Natural killer cell (primary cell): ENCODE measurements around the gene MYPN. TPM values are rescaled to one million over a fixed set of nuclear protein-coding genes. Genes with fewer than 3 reads are reported as not detected.

Experiments
- ATAC-seq, 3 donors: fragments of 150-1000 bp in 2 of 3; fragments of 200-7000 bp in 1 of 3; cut with Tn5 transposase; 1 replicate in 1 of 3; 2 replicates in 2 of 3; pipeline ENCODE4 v1.10.0; 2021; ENCODE audit warnings: mild to moderate bottlenecking in 2 of 3, moderate library complexity in 2 of 3
- DNase-seq, 2 donors: peaks; one replicate each; pipeline versions ENCODE4 v3.0.0 to v3.0.0-alpha.2; 2013 to 2021; ENCODE audit warnings: mixed read lengths in 1 of 2
- H3K27ac ChIP-seq: one replicate; pipeline ENCODE4 v1.5.1; 2013; ENCODE audit warnings: mild to moderate bottlenecking, low read length
- H3K27me3 ChIP-seq: one replicate; pipeline ENCODE4 v1.6.1; 2013; ENCODE audit warnings: low read length; ENCODE audit not compliant: control insufficient read depth, insufficient read depth
- H3K36me3 ChIP-seq: one replicate; pipeline ENCODE4 v1.6.1; 2013; ENCODE audit warnings: low read length; ENCODE audit not compliant: control insufficient read depth, insufficient read depth
- H3K4me1 ChIP-seq: one replicate; pipeline ENCODE4 v1.6.1; 2013; ENCODE audit warnings: low read length; ENCODE audit not compliant: control insufficient read depth, insufficient read depth
- H3K4me3 ChIP-seq: one replicate; pipeline ENCODE4 v1.5.1; 2013; ENCODE audit warnings: low read length
- H3K9me3 ChIP-seq: one replicate; pipeline ENCODE4 v1.6.1; 2013; ENCODE audit warnings: low read length; ENCODE audit not compliant: control insufficient read depth, insufficient read depth
- H3K27ac Mint-ChIP-seq, 2 donors: one replicate each; pipeline ENCODE4 v1.8.0; 2022; ENCODE audit warnings: mild to moderate bottlenecking in 2 of 2, mixed read lengths in 2 of 2, moderate library complexity in 1 of 2
- H3K27me3 Mint-ChIP-seq, 2 donors: one replicate each; pipeline ENCODE4 v1.8.0; 2022; ENCODE audit warnings: low read depth in 2 of 2, mixed read lengths in 2 of 2
- H3K36me3 Mint-ChIP-seq: one replicate; pipeline ENCODE4 v1.8.0; 2022; ENCODE audit warnings: mixed read lengths
- H3K4me1 Mint-ChIP-seq, 2 donors: one replicate each; pipeline ENCODE4 v1.8.0; 2022; ENCODE audit warnings: mixed read lengths in 2 of 2
- H3K4me3 Mint-ChIP-seq: one replicate; pipeline ENCODE4 v1.8.0; 2022; ENCODE audit warnings: mild to moderate bottlenecking, moderate library complexity, mixed read lengths
- H3K9me3 Mint-ChIP-seq, 2 donors: one replicate each; pipeline ENCODE4 v1.8.0; 2022; ENCODE audit warnings: mixed read lengths in 2 of 2
- CTCF ChIP-seq: fragments of 200-600 bp; IDR thresholded peaks from one replicate; pipeline ENCODE4 v1.8.0; 2022; ENCODE audit warnings: antibody characterized with exemption
- WGBS: methylation state at CpG from one replicate; pipeline ENCODE4 v1.1.7; 2013; ENCODE audit warnings: missing lambda C conversion rate; ENCODE audit not compliant: insufficient coverage; 5-methylcytosine and 5-hydroxymethylcytosine counted together
- intact Hi-C: fragments of 100-400 bp; cut with micrococcal nuclease; formaldehyde crosslinking; loops from one replicate; pipeline ENCODE4 v1.14.2; 2022
- total RNA-seq, 4 donors: library from RNA; stranded (reverse); fragments of 120-200 nt in 1 of 4; gene quantifications; one replicate each; pipeline versions ENCODE4 v1.2.3 to v1.2.4, GENCODE V29; 2013 to 2022

Gene MYPN
- total RNA-seq, 3 donors from 2014 or later (not counting 1 experiment from before 2014, with no cell fraction given), result not detected

DNA sequence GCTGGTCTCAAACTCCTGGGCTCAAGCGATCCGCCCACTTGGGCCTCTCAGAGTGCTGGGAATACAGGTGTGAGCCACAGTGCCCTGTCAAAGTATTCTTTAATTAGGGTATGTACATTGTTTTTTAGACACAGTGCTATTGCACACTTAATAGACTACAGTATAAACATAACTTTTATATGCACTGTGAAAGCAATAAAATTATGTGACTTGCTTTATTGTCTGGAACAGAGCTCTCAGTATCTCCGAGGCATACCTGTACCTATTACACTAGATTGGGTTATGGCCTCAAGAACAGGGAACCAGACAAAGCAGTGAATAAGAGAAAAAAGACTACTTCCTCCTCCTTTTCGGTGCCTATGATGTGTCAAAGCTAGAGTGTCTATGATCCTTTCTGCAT, 109.5 kb downstream of the MYPN start:
- no peak overlapping the region for H3K4me3 Mint-ChIP-seq
- no peaks in the 10 kb centered on the region for H3K9me3 ChIP-seq
- no peaks in the 10 kb centered on the region for H3K4me1 Mint-ChIP-seq
- no peaks in the 10 kb centered on the region for H3K4me1 ChIP-seq
- ATAC-seq (no peak), DNase-seq (no peak)
- no peaks in the 10 kb centered on the region for H3K9me3 Mint-ChIP-seq
- H3K4me3 ChIP-seq, result no peak overlapping the region
- H3K36me3 ChIP-seq, result no peaks in the 10 kb centered on the region
- intact Hi-C loops, result no loop called here
- peaks cover 0 to 7% of the 10 kb centered on the region in 2 donors for H3K27me3 Mint-ChIP-seq
- no peak overlapping the region for H3K27ac ChIP-seq
- H3K27ac Mint-ChIP-seq, result no peak overlapping the region
- H3K27me3 ChIP-seq, result no peaks in the 10 kb centered on the region
- H3K36me3 Mint-ChIP-seq, result no peaks in the 10 kb centered on the region
- WGBS, result 76% methylated on average over 4 of the region's 4 CpGs
- no peak for TF ChIP-seq CTCF

- no peak for TF ChIP-seq CTCF
- DNase-seq (no peak), ATAC-seq (no peak)
- H3K36me3 ChIP-seq, result no peaks in the 10 kb centered on the region
- no peak overlapping the region for H3K4me3 ChIP-seq
- no peaks in the 10 kb centered on the region for H3K4me1 ChIP-seq
- no peak overlapping the region for H3K27ac ChIP-seq
- Mint-ChIP-seq H3K36me3 (no peaks in the 10 kb centered on the region), H3K27me3 (peaks cover 0 to 7% of the 10 kb centered on the region in 2 donors), H3K4me1 (no peaks in the 10 kb centered on the region), H3K4me3 (no peak overlapping the region), H3K27ac (no peak overlapping the region), H3K9me3 (no peaks in the 10 kb centered on the region)
- no peaks in the 10 kb centered on the region for H3K9me3 ChIP-seq
- H3K27me3 ChIP-seq, result no peaks in the 10 kb centered on the region
- intact Hi-C loops, result no loop called here
Observed at GRCh38 chr10:68221196-68221595, 111.9 kb downstream of the MYPN start.

DNA sequence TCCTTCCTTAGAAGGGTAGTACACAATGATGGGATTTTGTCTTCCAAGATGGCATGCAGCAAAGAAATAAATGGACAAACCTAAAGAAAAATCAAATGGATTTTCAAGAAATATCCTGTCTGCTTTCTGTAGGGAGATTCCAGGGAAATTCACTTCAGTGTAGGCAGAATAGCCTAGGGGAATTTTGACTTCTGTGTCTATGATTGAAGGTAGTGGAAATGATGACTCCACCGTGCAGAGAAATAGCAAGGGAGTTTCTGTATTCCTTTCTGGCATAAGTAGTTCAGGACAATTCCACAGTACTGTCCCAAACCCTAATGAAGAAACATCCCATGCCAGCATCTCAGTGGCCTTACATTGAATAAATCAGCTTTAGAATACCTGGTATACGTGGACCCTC, 113.1 kb downstream of the MYPN start:
- TF ChIP-seq CTCF, result no peak
- no peaks in the 10 kb centered on the region for H3K4me1 Mint-ChIP-seq
- peaks cover 4 to 7% of the 10 kb centered on the region in 2 donors for H3K27me3 Mint-ChIP-seq
- Histone ChIP-seq H3K36me3 (no peaks in the 10 kb centered on the region), H3K9me3 (no peaks in the 10 kb centered on the region), H3K27me3 (no peaks in the 10 kb centered on the region), H3K27ac (no peak overlapping the region), H3K4me3 (no peak overlapping the region), H3K4me1 (no peaks in the 10 kb centered on the region)
- DNase-seq, result no peak
- WGBS, result 83% methylated on average over 2 of the region's 2 CpGs
- no peak overlapping the region for H3K27ac Mint-ChIP-seq
- intact Hi-C loops, result no loop called here
- no peak overlapping the region for H3K4me3 Mint-ChIP-seq
- H3K9me3 Mint-ChIP-seq, result no peaks in the 10 kb centered on the region
- no peaks in the 10 kb centered on the region for H3K36me3 Mint-ChIP-seq
- ATAC-seq, result no peak

DNA sequence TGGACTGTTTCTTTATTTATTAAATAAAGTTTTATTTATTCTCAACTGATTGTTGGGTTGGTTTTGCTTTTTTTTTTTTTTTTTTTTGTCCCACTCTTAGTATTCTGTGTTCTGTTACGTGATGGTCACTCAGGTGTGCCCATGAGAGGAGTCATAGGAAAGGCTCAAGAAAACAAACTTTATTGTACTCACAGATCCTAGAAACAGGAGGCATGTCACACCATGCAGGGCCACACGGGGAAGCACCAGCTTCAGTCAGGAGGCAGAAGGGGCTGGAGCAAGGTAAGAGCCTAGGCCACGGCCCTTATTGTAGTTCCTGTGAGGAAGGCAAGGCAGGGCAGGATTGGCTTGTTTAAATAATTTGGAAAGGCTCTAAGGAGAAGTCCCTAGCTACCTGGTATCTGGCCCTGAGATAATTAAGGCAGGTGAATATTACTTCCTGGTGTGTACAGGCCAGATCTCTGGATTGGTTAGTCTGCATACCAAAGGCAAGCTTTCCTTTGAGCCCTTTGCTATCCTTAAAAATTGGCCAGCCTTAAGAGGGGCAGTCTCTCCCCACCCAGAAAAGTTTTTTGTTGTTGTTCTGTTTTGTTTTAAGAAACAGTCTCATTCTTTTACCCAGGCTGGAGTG, 114.4 kb downstream of the MYPN start:
- intact Hi-C loops, result no loop called here
- no peaks in the 10 kb centered on the region for H3K4me1 Mint-ChIP-seq
- H3K4me3 ChIP-seq, result no peak overlapping the region
- no peaks in the 10 kb centered on the region for H3K9me3 Mint-ChIP-seq
- no peaks in the 10 kb centered on the region for H3K27me3 ChIP-seq
- ATAC-seq (no peak), DNase-seq (no peak)
- H3K9me3 ChIP-seq, result no peaks in the 10 kb centered on the region
- no peak overlapping the region for H3K4me3 Mint-ChIP-seq
- no peaks in the 10 kb centered on the region for H3K4me1 ChIP-seq
- peaks cover 9 to 17% of the 10 kb centered on the region in 2 donors for H3K27me3 Mint-ChIP-seq
- no peaks in the 10 kb centered on the region for H3K36me3 Mint-ChIP-seq
- H3K27ac ChIP-seq, result no peak overlapping the region
- no peak overlapping the region for H3K27ac Mint-ChIP-seq
- TF ChIP-seq CTCF, result no peak
- 95% methylated on average over 3 of the region's 3 CpGs for WGBS
- H3K36me3 ChIP-seq, result no peaks in the 10 kb centered on the region
